ENCODE data around the gene SEZ6.

Gene SEZ6

GRCh38 chr17:28989028-28989427, 16.8 kb downstream of the SEZ6 start:
- H4K20me1 ChIP-seq, result no peaks in the 10 kb centered on the region; a peak in 1 of 22 replicates

GRCh38 chr17:28988475-28988874, 17.4 kb downstream of the SEZ6 start:
- peak overlapping the region in 3 of 11 experiments; percentile 9 to 57 (median 56); a peak in 5 of 22 replicates for H3K4me2 ChIP-seq
- no peak overlapping the region for H3K4me3 ChIP-seq
- TF ChIP-seq Cebpa-rat (IDR thresholded peaks at IDR 0.05), result no peak
- peaks cover 0 to 7% (median 0%) of the 10 kb centered on the region in 11 experiments; a peak in 1 of 22 replicates for H3K9me3 ChIP-seq (replicated peaks in 1 of 11)
- H4K20me1 ChIP-seq, result no peaks in the 10 kb centered on the region; a peak in 1 of 22 replicates
- no peaks in the 10 kb centered on the region for H3K36me3 ChIP-seq
- no peak overlapping the region for H3K9ac ChIP-seq
- H3K27ac ChIP-seq, result no peak overlapping the region
- H3K4me1 ChIP-seq, result peaks cover 39 to 49% (median 44%) of the 10 kb centered on the region in 10 experiments
- peaks cover 0 to 14% (median 0%) of the 10 kb centered on the region in 11 experiments; a peak in 3 of 22 replicates for H3K27me3 ChIP-seq

More at GRCh38 chr17:28989028-28989427, 16.8 kb downstream of the SEZ6 start:
- Histone ChIP-seq H3K36me3 (no peaks in the 10 kb centered on the region), H3K9ac (no peak overlapping the region), H3K9me3 (replicated peaks in 1 of 11) (peaks cover 0 to 7% (median 0%) of the 10 kb centered on the region in 11 experiments; a peak in 1 of 22 replicates), H3K27ac (no peak overlapping the region), H3K4me3 (no peak overlapping the region), H3K4me1 (peaks cover 33 to 44% (median 38%) of the 10 kb centered on the region in 10 experiments), H3K4me2 (peak overlapping the region in 2 of 11 experiments; percentile 56 to 57; a peak in 4 of 22 replicates), H3K27me3 (peaks cover 0 to 14% (median 0%) of the 10 kb centered on the region in 11 experiments; a peak in 3 of 22 replicates)
- TF ChIP-seq Cebpa-rat (IDR thresholded peaks at IDR 0.05), result no peak

- H3K36me3 ChIP-seq, result no peaks in the 10 kb centered on the region
- H3K4me3 ChIP-seq, result peak overlapping the region in 1 of 10 experiments; percentile 31; a peak in 1 of 20 replicates
- TF ChIP-seq Cebpa-rat (IDR thresholded peaks at IDR 0.05), result no peak
- peaks cover 0 to 7% (median 0%) of the 10 kb centered on the region in 11 experiments; a peak in 1 of 22 replicates for H3K9me3 ChIP-seq (replicated peaks in 1 of 11)
- no peaks in the 10 kb centered on the region for H4K20me1 ChIP-seq
- peak overlapping the region in 8 of 11 experiments; percentile 4 to 54 (median 49); a peak in 6 of 22 replicates for H3K9ac ChIP-seq
- peaks cover 0 to 14% (median 0%) of the 10 kb centered on the region in 11 experiments; a peak in 3 of 22 replicates for H3K27me3 ChIP-seq
- H3K27ac ChIP-seq, result peak overlapping the region in 5 of 11 experiments; percentile 4 to 90 (median 87); a peak in 4 of 22 replicates
- peak overlapping the region; percentile 71 to 96 (median 88) for H3K4me2 ChIP-seq
- H3K4me1 ChIP-seq, result peaks cover 53 to 64% (median 59%) of the 10 kb centered on the region in 10 experiments
Measured at GRCh38 chr17:28986714-28987655, 18.8 kb downstream of the SEZ6 start.

GRCh38 chr17:28985950-28986713, 19.7 kb downstream of the SEZ6 start:
- Histone ChIP-seq H3K4me1 (peaks cover 61 to 73% (median 67%) of the 10 kb centered on the region in 10 experiments), H3K27ac (peak overlapping the region in 7 of 11 experiments; percentile 21 to 90 (median 39); a peak in 10 of 22 replicates), H3K4me3 (peak overlapping the region in 7 of 10 experiments; percentile 16 to 48 (median 31); a peak in 9 of 20 replicates), H3K27me3 (peaks cover 0 to 14% (median 0%) of the 10 kb centered on the region in 11 experiments; a peak in 3 of 22 replicates), H3K9me3 (replicated peaks in 1 of 11) (peaks cover 0 to 7% (median 0%) of the 10 kb centered on the region in 11 experiments; a peak in 1 of 22 replicates), H3K9ac (peak overlapping the region; percentile 23 to 66 (median 50); a peak in 17 of 22 replicates), H4K20me1 (no peaks in the 10 kb centered on the region), H3K4me2 (peak overlapping the region; percentile 71 to 96 (median 88)), H3K36me3 (no peaks in the 10 kb centered on the region)
- no peak for TF ChIP-seq Cebpa-rat (IDR thresholded peaks at IDR 0.05)

- H3K27me3 ChIP-seq, result peaks cover 0 to 14% (median 0%) of the 10 kb centered on the region in 11 experiments; a peak in 3 of 22 replicates
Measured at GRCh38 chr17:28983286-28984230, 22.3 kb downstream of the SEZ6 start.

GRCh38 chr17:28982131-28982793, 23.6 kb downstream of the SEZ6 start:
- Histone ChIP-seq H3K9me3 (replicated peaks in 1 of 11) (no peaks in the 10 kb centered on the region), H4K20me1 (no peaks in the 10 kb centered on the region), H3K4me2 (peak overlapping the region; percentile 71 to 96 (median 88)), H3K27ac (peak overlapping the region; percentile 85 to 90 (median 89)), H3K4me1 (peaks cover 77 to 97% (median 90%) of the 10 kb centered on the region in 10 experiments), H3K4me3 (peak overlapping the region in 3 of 10 experiments; percentile 3 to 39 (median 23); a peak in 3 of 20 replicates), H3K27me3 (peaks cover 0 to 14% (median 0%) of the 10 kb centered on the region in 11 experiments; a peak in 3 of 22 replicates), H3K36me3 (no peaks in the 10 kb centered on the region), H3K9ac (peak overlapping the region; percentile 53 to 76 (median 71))
- peak in 4 of 11 experiments; percentile 18 to 53 (median 24); a peak in 4 of 22 replicates for TF ChIP-seq Cebpa-rat (IDR thresholded peaks at IDR 0.05)

More at GRCh38 chr17:28983286-28984230, 22.3 kb downstream of the SEZ6 start:
- H3K27ac ChIP-seq, result peak overlapping the region; percentile 85 to 90 (median 89)
- no peak for TF ChIP-seq Cebpa-rat (IDR thresholded peaks at IDR 0.05)
- 0 out of 20 replicates have a peak overlapping the region, but pooled peaks of 1 of the 10 experiments have one; percentile 39 for H3K4me3 ChIP-seq
- no peaks in the 10 kb centered on the region for H3K36me3 ChIP-seq
- peaks cover 70 to 90% (median 81%) of the 10 kb centered on the region in 10 experiments for H3K4me1 ChIP-seq
- peak overlapping the region; percentile 71 to 96 (median 88) for H3K4me2 ChIP-seq
- H4K20me1 ChIP-seq, result no peaks in the 10 kb centered on the region
- H3K9me3 ChIP-seq (replicated peaks in 1 of 11), result no peaks in the 10 kb centered on the region
- H3K9ac ChIP-seq, result peak overlapping the region; percentile 53 to 76 (median 70); a peak in 20 of 22 replicates

All from BLaER1 treated with 17β-estradiol and CSF1 and Interleukin-3, amounts not matched to agents 10 nM and 100 nM (cell line).